ENCODE data around the gene PARD6A. TPM values are rescaled to one million over a fixed set of nuclear protein-coding genes. Genes with fewer than 3 reads are reported as not detected.

Gene PARD6A
- total RNA-seq, 1 experiment from 2014 or later, result 10.8 TPM

GRCh38 chr16:67707210-67707609, 46.5 kb downstream of the PARD6A start:
- Histone ChIP-seq H3K23me2 (ENCODE audit: insufficient read length, low read depth, low read length, poor library complexity, severe bottlenecking) (no peaks in the 10 kb centered on the region), H4K5ac (ENCODE audit: insufficient read length, low read depth, low read length) (no peak overlapping the region), H3K9ac (ENCODE audit: extremely low read depth, insufficient read length, low read length) (no peak overlapping the region), H4K91ac (ENCODE audit: insufficient read length, low read depth, low read length) (no peak overlapping the region), H2BK15ac (ENCODE audit: low read depth, low read length) (no peak overlapping the region), H3K4me1 (ENCODE audit: insufficient read depth, low read length) (no peaks in the 10 kb centered on the region; the same call in 1 of the 2 replicates), H4K8ac (replicated peaks; ENCODE audit: insufficient read length, low read depth, low read length) (no peak overlapping the region), H3K27ac (ENCODE audit: insufficient read length, low read depth, low read length) (no peak overlapping the region), H4K20me1 (ENCODE audit: control insufficient read depth, insufficient read depth, insufficient read length) (no peaks in the 10 kb centered on the region), H2BK5ac (ENCODE audit: insufficient read length, low read length) (no peak overlapping the region), H2BK12ac (ENCODE audit: insufficient read length, low read depth, low read length) (no peak overlapping the region), H3K9me3 (ENCODE audit: control insufficient read depth, low read depth, low read length) (no peaks in the 10 kb centered on the region), H3T11ph (ENCODE audit: low read length) (no peak overlapping the region), H3K56ac (ENCODE audit: insufficient read length, low read depth, low read length) (no peak overlapping the region), H2BK120ac (ENCODE audit: low read depth, low read length, poor library complexity, severe bottlenecking) (no peak overlapping the region), H3K27me3 (ENCODE audit: insufficient read depth, low read length) (no peaks in the 10 kb centered on the region), H3K14ac (ENCODE audit: insufficient read depth, low read length) (no peak overlapping the region), H3K4me2 (ENCODE audit: insufficient read depth, insufficient read length, low read length) (no peak overlapping the region), H3K4ac (ENCODE audit: low read depth, low read length) (no peak overlapping the region), H3K23ac (ENCODE audit: insufficient read length, low read depth, low read length) (no peak overlapping the region), H2BK20ac (ENCODE audit: low read depth, low read length, poor library complexity, severe bottlenecking) (no peak overlapping the region), H2AK5ac (ENCODE audit: insufficient read length, low read length) (no peak overlapping the region), H3K18ac (ENCODE audit: insufficient read length, low read depth, low read length) (no peak overlapping the region), H2AFZ (ENCODE audit: low read length) (no peak overlapping the region), H3K79me1 (ENCODE audit: insufficient read depth, low read depth, low read length, poor library complexity, severe bottlenecking) (peaks cover 6% of the 10 kb centered on the region), H3K79me2 (ENCODE audit: insufficient read depth, low read length) (peaks cover 5% of the 10 kb centered on the region; the same call in 1 of the 2 replicates)
- Mint-ChIP-seq H3K36me3 (ENCODE audit: insufficient read depth in 1 of 3, low read depth in 3 of 3) (peaks cover 2 to 7% (median 5%) of the 10 kb centered on the region in 3 experiments; a peak in 4 of 7 replicates), H3K4me1 (peaks cover 13 to 17% of the 10 kb centered on the region in 2 experiments), H3K4me3 (no peak overlapping the region), H3K27me3 (ENCODE audit: low read depth) (no peaks in the 10 kb centered on the region), H3K9me3 (no peaks in the 10 kb centered on the region; a peak in 1 of 5 replicates), H3K27ac (no peak overlapping the region)
- no peak for DNase-seq
- no peak for TF ChIP-seq CTCF (conservative IDR thresholded peaks at IDR 0.05)
- WGBS (ENCODE audit: extremely low coverage, insufficient read length, low lambda C conversion rate), result no CpG with 5 or more reads among the region's 4 CpGs
